ENCODE data around the gene PTPRK. TPM values are rescaled to one million over a fixed set of nuclear protein-coding genes. Genes with fewer than 3 reads are reported as not detected.

Gene PTPRK
- total and polyA plus RNA-seq, 2 of the 13 experiments (the other 11 are each of a cell fraction or from before 2014, with no cell fraction given), result 43.6 to 98.3 TPM

DNA sequence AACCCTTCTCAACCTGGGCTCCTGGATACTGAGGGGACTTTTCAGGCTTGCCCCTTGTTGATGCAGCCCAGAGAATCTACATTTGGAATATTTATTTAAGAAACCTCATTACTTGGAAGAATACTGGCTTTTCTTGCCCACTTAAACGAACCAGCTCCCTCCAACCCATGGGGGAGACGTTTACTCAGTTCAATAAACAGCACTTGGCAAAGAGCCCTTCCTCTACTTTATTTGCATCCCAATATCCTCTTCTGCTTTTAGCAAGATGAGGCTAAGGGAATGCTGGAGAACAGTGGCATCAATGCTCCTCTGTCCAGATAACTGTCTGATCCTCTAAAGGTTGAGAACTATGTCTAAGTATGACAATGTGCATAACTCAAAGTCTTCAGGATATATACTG lies 22.2 kb downstream of the PTPRK start (continued):
- no peak for TF ChIP-seq BRCA1 (CRISPR knock-in tag; IDR thresholded peaks at IDR 0.05)
- no peak for TF ChIP-seq POGZ (CRISPR knock-in tag; IDR thresholded peaks at IDR 0.05)
- TF ChIP-seq, protein P1, sequence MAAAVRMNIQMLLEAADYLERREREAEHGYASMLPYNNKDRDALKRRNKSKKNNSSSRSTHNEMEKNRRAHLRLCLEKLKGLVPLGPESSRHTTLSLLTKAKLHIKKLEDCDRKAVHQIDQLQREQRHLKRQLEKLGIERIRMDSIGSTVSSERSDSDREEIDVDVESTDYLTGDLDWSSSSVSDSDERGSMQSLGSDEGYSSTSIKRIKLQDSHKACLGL (CRISPR knock-in tag; IDR thresholded peaks at IDR 0.05), result no peak
- no peak for TF ChIP-seq ZNF557 (CRISPR knock-in tag; IDR thresholded peaks at IDR 0.05)
- TF ChIP-seq, protein P2, sequence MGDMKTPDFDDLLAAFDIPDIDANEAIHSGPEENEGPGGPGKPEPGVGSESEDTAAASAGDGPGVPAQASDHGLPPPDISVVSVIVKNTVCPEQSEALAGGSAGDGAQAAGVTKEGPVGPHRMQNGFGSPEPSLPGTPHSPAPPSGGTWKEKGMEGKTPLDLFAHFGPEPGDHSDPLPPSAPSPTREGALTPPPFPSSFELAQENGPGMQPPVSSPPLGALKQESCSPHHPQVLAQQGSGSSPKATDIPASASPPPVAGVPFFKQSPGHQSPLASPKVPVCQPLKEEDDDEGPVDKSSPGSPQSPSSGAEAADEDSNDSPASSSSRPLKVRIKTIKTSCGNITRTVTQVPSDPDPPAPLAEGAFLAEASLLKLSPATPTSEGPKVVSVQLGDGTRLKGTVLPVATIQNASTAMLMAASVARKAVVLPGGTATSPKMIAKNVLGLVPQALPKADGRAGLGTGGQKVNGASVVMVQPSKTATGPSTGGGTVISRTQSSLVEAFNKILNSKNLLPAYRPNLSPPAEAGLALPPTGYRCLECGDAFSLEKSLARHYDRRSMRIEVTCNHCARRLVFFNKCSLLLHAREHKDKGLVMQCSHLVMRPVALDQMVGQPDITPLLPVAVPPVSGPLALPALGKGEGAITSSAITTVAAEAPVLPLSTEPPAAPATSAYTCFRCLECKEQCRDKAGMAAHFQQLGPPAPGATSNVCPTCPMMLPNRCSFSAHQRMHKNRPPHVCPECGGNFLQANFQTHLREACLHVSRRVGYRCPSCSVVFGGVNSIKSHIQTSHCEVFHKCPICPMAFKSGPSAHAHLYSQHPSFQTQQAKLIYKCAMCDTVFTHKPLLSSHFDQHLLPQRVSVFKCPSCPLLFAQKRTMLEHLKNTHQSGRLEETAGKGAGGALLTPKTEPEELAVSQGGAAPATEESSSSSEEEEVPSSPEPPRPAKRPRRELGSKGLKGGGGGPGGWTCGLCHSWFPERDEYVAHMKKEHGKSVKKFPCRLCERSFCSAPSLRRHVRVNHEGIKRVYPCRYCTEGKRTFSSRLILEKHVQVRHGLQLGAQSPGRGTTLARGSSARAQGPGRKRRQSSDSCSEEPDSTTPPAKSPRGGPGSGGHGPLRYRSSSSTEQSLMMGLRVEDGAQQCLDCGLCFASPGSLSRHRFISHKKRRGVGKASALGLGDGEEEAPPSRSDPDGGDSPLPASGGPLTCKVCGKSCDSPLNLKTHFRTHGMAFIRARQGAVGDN (CRISPR knock-in tag; IDR thresholded peaks at IDR 0.05), result no peak
- 0 out of 2 replicates have a peak, but pooled peaks have one; percentile 49 for TF ChIP-seq GATAD2A (CRISPR knock-in tag; IDR thresholded peaks at IDR 0.05)
- TF ChIP-seq ZNF674 (CRISPR knock-in tag; IDR thresholded peaks at IDR 0.05; ENCODE audit: low read depth), result no peak
- TF ChIP-seq ZNF205 (CRISPR knock-in tag; IDR thresholded peaks at IDR 0.05), result no peak
- no peak for TF ChIP-seq SOX13 (IDR thresholded peaks at IDR 0.05)
- peak in 1 of 2 experiments; percentile 9; a peak in 1 of 4 replicates for TF ChIP-seq SOX13 (CRISPR knock-in tag; conservative IDR thresholded peaks at IDR 0.05 in 1 of 2, IDR thresholded peaks at IDR 0.05 in 1 of 2)
- TF ChIP-seq, protein P3, sequence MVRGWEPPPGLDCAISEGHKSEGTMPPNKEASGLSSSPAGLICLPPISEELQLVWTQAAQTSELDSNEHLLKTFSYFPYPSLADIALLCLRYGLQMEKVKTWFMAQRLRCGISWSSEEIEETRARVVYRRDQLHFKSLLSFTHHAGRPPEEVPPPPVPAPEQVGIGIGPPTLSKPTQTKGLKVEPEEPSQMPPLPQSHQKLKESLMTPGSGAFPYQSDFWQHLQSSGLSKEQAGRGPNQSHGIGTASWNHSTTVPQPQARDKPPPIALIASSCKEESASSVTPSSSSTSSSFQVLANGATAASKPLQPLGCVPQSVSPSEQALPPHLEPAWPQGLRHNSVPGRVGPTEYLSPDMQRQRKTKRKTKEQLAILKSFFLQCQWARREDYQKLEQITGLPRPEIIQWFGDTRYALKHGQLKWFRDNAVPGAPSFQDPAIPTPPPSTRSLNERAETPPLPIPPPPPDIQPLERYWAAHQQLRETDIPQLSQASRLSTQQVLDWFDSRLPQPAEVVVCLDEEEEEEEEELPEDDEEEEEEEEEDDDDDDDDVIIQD (CRISPR knock-in tag; IDR thresholded peaks at IDR 0.05; ENCODE audit: low read depth), result peak; percentile 38; the same call in 1 of the 2 replicates
- TF ChIP-seq KAT8 (CRISPR knock-in tag; IDR thresholded peaks at IDR 0.05), result no peak
- TF ChIP-seq, protein P4, sequence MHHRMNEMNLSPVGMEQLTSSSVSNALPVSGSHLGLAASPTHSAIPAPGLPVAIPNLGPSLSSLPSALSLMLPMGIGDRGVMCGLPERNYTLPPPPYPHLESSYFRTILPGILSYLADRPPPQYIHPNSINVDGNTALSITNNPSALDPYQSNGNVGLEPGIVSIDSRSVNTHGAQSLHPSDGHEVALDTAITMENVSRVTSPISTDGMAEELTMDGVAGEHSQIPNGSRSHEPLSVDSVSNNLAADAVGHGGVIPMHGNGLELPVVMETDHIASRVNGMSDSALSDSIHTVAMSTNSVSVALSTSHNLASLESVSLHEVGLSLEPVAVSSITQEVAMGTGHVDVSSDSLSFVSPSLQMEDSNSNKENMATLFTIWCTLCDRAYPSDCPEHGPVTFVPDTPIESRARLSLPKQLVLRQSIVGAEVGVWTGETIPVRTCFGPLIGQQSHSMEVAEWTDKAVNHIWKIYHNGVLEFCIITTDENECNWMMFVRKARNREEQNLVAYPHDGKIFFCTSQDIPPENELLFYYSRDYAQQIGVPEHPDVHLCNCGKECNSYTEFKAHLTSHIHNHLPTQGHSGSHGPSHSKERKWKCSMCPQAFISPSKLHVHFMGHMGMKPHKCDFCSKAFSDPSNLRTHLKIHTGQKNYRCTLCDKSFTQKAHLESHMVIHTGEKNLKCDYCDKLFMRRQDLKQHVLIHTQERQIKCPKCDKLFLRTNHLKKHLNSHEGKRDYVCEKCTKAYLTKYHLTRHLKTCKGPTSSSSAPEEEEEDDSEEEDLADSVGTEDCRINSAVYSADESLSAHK (CRISPR knock-in tag; IDR thresholded peaks at IDR 0.05; ENCODE audit: borderline replicate concordance), result no peak
- TF ChIP-seq SMC3 (IDR thresholded peaks at IDR 0.05; ENCODE audit: low read length), result no peak
- no peak for TF ChIP-seq NONO (IDR thresholded peaks at IDR 0.05)
- TF ChIP-seq NONO (CRISPR knock-in tag; conservative IDR thresholded peaks at IDR 0.05), result no peak
- TF ChIP-seq PHF8 (CRISPR knock-in tag; IDR thresholded peaks at IDR 0.05), result no peak
- TF ChIP-seq, protein P5, sequence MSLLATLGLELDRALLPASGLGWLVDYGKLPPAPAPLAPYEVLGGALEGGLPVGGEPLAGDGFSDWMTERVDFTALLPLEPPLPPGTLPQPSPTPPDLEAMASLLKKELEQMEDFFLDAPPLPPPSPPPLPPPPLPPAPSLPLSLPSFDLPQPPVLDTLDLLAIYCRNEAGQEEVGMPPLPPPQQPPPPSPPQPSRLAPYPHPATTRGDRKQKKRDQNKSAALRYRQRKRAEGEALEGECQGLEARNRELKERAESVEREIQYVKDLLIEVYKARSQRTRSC (CRISPR knock-in tag; IDR thresholded peaks at IDR 0.05; ENCODE audit: low read depth), result no peak
- no peak for TF ChIP-seq HDAC6 (IDR thresholded peaks at IDR 0.05; ENCODE audit: low read depth, low read length)
- TF ChIP-seq RNF2 (conservative IDR thresholded peaks at IDR 0.05; ENCODE audit: low read depth), result no peak

Data from HepG2 (cell line).